ENCODE data around the gene TYW1B. TPM values are rescaled to one million over a fixed set of nuclear protein-coding genes. Genes with fewer than 3 reads are reported as not detected.
"Not testable (repeated sequence)": the region's sequence is repeated elsewhere in the genome, so short reads cannot be mapped to it uniquely, and the experiment has no call there.

TYW1B gene
- total RNA-seq, 5 donors from 2014 or later (not counting 1 experiment from before 2014, with no cell fraction given), result 3.7 to 7.3 (median 5.7) TPM

DNA sequence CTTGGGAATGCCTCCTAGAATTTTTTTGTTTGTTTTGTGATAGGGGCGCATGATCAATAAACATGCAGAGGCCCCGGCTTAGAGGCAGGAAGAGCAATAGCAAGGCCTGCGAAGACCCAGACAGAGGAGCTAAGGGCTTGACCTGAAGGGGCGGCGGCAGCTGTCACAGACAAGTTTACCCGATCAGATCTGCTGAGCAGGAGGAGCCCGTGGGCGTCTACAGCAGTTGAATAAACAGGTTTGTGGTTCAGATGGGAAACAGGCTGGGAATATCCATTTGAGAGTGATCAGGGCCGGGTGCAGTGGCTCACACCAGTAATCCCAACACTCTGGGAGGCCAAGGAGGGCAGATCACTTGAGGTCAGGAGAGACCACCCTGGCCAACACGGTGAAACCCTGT is 289.9 kb downstream of the TYW1B start:
- Histone ChIP-seq H3K4me1 (ENCODE audit: control insufficient read depth in 1 of 2, extremely low read depth in 1 of 2, insufficient read depth in 2 of 2, low read length in 2 of 2) (no peaks in the 10 kb centered on the region), H3K36me3 (ENCODE audit: control insufficient read depth in 2 of 2, extremely low read depth in 1 of 2, insufficient read depth in 1 of 2, low read length in 1 of 2) (no peaks in the 10 kb centered on the region), H3K27me3 (replicated peaks in 1 of 2; ENCODE audit: control insufficient read depth in 2 of 2, extremely low read depth in 1 of 2, insufficient read depth in 2 of 2, low read length in 1 of 2) (no peaks in the 10 kb centered on the region), H3K4me3 (ENCODE audit: control insufficient read depth in 1 of 2, extremely low read depth in 1 of 2, low read length in 1 of 2) (no peak overlapping the region), H3K9me3 (no peaks in the 10 kb centered on the region), H3K27ac (ENCODE audit: low read length) (no peak overlapping the region)
- Mint-ChIP-seq H3K4me3 (no peak overlapping the region), H3K4me1 (no peaks in the 10 kb centered on the region), H3K9me3 (no peaks in the 10 kb centered on the region), H3K27me3 (no peaks in the 10 kb centered on the region), H3K27ac (no peak overlapping the region), H3K36me3 (no peaks in the 10 kb centered on the region)
- CTCF ChIA-PET, result no interaction called here
- no peak for ATAC-seq (replicated peaks in 1 of 4)
- 82% methylated on average over 5 of the region's 10 CpGs for WGBS (ENCODE audit: insufficient coverage)
- no peak for DNase-seq
- POLR2A ChIA-PET, result no interaction called here

DNA sequence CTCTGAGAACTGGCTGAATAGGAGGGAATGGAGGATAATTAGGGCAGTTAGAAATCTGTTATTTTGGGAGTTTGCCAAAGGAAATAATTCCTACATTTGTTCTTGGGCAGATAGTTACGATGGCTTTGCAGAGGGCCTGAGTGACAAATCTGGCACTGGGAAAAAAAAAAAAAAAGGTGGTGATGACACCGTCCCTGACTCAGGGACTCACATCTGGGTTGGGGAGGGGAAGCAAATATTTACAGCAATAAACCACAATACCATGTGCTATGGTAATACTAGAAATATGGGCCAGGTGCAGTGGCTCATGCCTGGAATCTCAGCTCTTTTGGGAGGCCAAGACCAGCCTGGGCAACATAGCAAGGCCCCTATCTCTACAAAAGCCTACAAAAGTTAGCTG is 292.0 kb downstream of the TYW1B start:
- DNase-seq; H3K27me3 Mint-ChIP-seq; H3K27me3 ChIP-seq (replicated peaks in 1 of 2; ENCODE audit: control insufficient read depth in 2 of 2, extremely low read depth in 1 of 2, insufficient read depth in 2 of 2, low read length in 1 of 2); ATAC-seq (replicated peaks in 1 of 4); H3K4me1 Mint-ChIP-seq; H3K4me1 ChIP-seq (ENCODE audit: control insufficient read depth in 1 of 2, extremely low read depth in 1 of 2, insufficient read depth in 2 of 2, low read length in 2 of 2); POLR2A ChIA-PET; H3K9me3 Mint-ChIP-seq; CTCF ChIA-PET; H3K27ac ChIP-seq (ENCODE audit: low read length); H3K4me3 Mint-ChIP-seq; H3K4me3 ChIP-seq (ENCODE audit: control insufficient read depth in 1 of 2, extremely low read depth in 1 of 2, low read length in 1 of 2); H3K9me3 ChIP-seq; H3K36me3 Mint-ChIP-seq; H3K36me3 ChIP-seq (ENCODE audit: control insufficient read depth in 2 of 2, extremely low read depth in 1 of 2, insufficient read depth in 1 of 2, low read length in 1 of 2); H3K27ac Mint-ChIP-seq: not testable (repeated sequence)
- WGBS (ENCODE audit: insufficient coverage), result no CpG with 5 or more reads among the region's 2 CpGs

DNA sequence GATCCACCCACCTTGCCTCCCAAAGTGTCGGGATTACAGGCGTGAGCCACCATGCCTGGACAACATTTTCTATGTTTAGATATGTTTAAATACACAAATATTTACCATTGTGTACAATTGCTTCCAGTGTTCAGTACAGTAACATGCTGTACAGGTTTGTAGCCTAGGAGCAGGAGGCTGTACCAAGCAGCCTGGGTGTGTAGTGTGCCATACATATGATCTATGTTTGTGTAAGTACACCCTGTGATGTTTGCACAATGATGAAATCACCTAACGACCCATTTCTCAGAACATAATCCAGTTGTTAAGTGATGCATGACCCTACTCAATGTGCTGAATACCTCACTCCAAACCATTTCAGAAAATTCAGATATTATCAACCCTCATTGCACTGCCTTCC is 297.0 kb downstream of the TYW1B start:
- ATAC-seq (replicated peaks in 1 of 4); H3K27ac Mint-ChIP-seq; H3K27me3 Mint-ChIP-seq; H3K36me3 Mint-ChIP-seq; POLR2A ChIA-PET; H3K4me3 Mint-ChIP-seq; H3K27ac ChIP-seq (ENCODE audit: low read length); H3K36me3 ChIP-seq (ENCODE audit: control insufficient read depth in 2 of 2, extremely low read depth in 1 of 2, insufficient read depth in 1 of 2, low read length in 1 of 2); H3K9me3 ChIP-seq; H3K27me3 ChIP-seq (replicated peaks in 1 of 2; ENCODE audit: control insufficient read depth in 2 of 2, extremely low read depth in 1 of 2, insufficient read depth in 2 of 2, low read length in 1 of 2); H3K4me1 ChIP-seq (ENCODE audit: control insufficient read depth in 1 of 2, extremely low read depth in 1 of 2, insufficient read depth in 2 of 2, low read length in 2 of 2); H3K9me3 Mint-ChIP-seq; DNase-seq; CTCF ChIA-PET; H3K4me1 Mint-ChIP-seq; H3K4me3 ChIP-seq (ENCODE audit: control insufficient read depth in 1 of 2, extremely low read depth in 1 of 2, low read length in 1 of 2): not testable (repeated sequence)
- no CpG with 5 or more reads among the region's 3 CpGs for WGBS (ENCODE audit: insufficient coverage)

Other genes with a start within 250 kb of the TYW1B start
- 10 to 100 TPM; 58.4 to 68.6 (median 65.9) TPM for gene POM121, start 96.9 kb upstream of the TYW1B start, total RNA-seq
- gene TRIM74, start 141.3 kb upstream of the TYW1B start, total RNA-seq, result 1 to 10 TPM; 2.7 to 8.3 (median 5.5) TPM
- not detected for gene SPDYE8, start 201.6 kb upstream of the TYW1B start, total RNA-seq
- not detected for gene SPDYE11, start 229.7 kb upstream of the TYW1B start, total RNA-seq

All from T-cell (primary cell).